ENCODE data around the gene PAQR8.
"Not testable (repeated sequence)": the region's sequence is repeated elsewhere in the genome, so short reads cannot be mapped to it uniquely, and the experiment has no call there.

PAQR8 gene

DNA sequence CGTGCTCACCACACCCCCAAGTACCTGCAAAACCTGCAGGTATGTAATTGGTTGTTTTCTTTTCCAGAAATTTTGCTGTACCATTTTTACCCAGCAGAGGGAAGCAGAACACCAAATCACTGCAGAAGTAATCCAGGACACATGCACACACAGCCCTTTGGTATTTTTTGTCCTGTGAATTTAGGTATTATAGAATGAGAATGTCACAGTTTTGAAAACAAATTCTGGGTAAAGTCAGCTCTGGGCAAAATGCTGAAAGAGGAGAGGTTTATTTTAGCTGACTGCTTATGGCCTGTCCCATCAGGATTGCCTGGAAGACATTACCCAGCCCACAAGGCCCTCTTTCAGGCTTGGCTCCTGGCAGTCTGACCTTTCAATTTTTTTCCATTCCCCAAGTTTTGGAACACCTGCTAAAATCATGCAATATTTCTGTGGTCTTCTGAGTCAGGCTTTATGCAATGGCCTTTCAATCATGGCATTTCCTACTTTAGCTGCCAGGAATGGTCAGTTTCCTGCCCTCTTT is 54.7 kb downstream of the PAQR8 start:
- no peak for DNase-seq

DNA sequence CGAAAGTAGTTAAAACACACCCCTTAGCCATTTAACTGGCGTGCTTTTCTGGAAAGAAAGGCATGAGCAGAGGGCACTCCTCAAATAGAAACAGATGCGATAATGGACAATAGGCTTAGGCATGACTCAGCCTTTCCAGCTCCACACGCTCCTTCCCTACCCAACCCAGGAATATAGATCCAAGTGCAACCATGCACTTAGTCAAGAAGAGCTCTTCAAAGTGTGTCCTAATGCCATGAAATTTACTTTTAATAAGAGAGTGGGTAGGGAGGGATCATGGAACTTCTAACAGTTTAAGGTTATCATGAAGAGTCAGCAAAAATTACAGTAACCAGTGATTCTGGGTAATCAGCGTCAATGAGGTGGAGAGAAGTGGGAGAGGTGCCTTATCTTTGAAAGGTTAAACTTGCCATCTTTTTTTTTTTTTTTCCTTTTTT is 55.7 kb downstream of the PAQR8 start:
- no peak for DNase-seq

DNA sequence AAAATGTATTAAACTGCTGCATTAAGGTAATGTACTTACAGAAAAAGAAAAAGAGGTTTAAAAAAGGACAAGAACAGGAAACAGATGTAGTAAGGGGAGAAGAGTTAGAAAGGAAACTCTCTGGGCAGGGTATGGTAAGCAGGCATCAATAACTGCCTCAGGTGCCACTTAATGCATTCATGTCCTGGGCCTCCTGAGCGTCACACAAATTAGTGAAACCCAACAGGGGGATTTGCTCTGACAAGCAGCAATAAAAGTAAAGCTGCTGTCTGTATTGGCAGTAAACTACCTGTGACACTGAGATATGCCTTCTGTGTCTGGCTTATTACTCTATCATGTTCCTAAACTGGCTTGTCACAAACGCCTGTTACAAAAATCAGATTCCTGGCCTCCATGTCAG is 56.7 kb downstream of the PAQR8 start:
- DNase-seq, result no peak

DNA sequence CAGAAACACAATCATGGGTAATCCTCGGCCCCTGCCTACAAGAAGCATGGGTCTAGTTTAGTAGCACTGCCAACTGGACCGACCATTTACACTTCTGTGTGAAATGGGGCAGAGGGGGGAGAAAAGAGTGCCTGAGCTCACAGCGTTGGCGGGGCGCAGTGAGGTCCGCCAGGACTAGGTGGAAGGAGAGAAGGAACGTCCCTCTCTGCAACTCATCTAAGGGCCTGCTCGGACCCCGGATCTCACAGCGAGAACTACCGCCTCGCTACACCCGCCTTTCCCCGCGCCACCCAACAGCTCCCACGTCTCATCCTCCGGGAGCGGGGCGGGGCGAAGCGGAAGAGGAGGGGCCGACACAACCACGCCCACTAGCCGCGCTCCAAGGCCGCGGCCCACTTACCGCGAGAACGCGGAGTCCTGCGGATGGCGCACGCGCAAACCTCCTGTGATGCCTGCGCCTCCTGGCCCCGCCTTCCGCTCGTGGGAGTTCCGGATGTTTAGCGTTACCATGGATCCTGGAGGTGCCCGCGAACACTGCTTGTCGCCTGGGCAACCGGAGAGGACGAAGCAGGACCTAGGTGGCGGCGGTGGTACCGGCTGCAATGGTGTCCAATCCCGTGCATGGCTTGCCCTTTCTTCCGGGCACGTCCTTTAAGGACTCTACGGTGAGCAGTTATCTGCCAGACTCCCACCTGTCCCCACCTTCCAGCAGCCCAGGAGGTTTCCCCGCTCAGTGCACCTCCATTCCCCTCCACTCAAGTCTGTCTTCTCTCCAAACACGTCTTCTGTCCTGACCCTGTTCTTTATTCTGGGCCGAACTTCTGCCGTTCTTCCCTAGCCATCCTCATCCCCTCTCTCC is 58.1 kb downstream of the PAQR8 start, which contains the start of gene EFHC1:
TSS of gene EFHC1 (plus strand) at position 534 of the 859 bp plus-strand sequence. CDS start at position 603, 69 bp downstream.
- DNase-seq, result peak; percentile 98

DNA sequence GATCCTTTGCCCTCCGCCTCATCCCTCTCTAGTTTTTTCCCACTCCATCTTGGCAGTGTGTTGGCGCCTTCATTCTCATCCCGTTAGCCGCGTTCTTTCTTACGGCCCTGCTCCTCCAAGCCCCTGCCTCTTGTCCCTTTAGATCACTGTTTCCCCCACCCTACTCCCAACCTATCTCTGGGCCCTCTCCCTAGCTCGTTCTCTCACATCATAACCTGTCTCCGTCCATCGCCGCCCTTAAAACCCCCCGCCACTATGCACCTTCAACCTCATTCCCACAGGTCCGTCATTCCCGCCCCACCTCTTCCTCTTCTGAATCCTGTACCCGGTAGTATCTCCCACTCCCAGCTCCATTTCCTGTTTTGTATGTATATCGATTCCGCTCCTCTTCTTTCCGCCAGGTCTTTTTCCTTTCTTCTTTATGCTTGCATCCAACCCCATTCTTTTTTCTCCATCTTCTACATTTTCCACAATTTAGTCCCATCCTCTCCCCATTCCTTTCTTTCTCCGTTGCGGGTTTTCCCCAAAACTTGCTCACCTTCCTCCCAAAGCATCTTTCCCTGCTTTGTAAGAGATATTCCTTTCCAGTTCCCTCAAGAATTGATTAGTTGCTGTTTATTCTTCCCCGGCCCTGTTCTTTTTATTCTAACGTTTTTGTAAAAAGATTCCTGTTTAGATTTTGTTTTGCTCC is 58.9 kb downstream of the PAQR8 start:
- no peak for DNase-seq

DNA sequence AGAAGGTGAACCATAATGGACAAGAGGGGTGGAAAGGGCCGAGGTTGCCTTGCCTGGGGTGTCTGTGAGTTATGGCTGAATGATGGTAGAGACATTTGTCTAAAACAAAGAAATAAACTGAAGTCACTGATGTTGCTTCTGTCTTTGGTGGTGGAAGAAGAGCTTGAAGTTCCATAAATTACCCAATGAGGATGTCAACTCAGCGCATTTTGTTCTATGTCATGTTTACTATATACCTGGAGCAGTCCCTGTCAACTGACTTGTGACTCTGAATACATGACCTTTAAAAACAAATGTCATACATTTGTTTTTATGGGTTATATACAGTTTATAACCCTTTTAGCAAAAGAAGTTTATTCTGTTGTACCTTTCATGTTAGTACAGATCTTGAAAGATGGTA is 60.2 kb downstream of the PAQR8 start:
- no peak for DNase-seq

DNA sequence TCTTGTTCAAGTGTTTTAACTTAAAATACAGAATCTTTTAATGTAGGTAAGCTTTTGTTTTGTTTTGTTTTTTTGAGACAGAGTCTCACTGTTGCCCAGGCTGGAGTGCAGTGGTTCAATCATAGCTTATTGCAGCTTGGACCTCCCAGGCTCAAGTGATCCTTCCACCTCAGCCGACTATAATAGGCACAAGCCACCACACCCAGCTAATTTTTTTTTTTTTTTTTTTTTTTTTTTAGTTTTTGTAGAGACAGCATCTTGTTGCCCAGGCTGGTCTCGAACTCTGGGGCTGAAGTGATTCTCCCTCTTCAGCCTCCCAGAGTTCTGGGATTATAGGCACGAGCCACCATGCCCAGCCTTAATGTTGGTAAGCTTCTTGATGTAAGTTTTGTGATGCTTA is 61.5 kb downstream of the PAQR8 start:
- no peak for DNase-seq

DNA sequence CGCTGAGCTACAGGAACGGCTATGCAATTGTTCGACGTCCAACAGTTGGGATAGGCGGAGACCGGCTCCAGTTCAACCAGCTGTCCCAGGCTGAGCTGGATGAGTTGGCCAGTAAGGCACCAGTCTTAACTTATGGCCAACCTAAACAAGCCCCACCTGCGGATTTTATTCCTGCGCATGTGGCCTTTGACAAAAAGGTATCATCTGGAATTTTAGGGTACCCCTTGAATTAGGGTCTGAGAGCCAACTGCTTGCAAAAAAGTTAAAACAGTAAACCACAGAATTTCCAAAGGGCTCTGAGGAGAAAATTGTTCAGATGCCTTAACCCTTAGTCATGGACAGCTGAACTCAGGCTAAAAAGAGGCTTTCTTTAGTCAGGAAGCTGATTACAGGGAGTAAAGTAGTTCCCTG is 62.0 kb downstream of the PAQR8 start:
- DNase-seq, result no peak

DNA sequence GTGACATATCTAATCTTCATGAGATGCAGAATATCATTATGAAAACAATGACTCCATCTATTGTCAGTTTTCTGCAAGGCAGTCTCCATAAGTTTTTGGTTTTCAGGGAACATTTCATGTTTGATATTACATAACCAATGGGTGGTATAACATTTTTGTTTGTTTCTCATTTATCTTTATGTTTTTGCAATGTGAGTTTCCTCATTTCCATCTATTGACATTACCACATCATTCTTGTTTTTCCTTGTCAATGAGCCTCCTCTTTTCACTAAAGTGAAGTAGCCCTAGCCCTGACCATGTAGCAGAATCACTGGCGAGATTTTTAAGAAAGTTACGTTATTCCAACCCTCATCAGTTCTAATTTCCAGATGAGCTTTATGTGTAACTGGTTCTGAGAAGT is 62.6 kb downstream of the PAQR8 start:
- DNase-seq, result no peak

DNA sequence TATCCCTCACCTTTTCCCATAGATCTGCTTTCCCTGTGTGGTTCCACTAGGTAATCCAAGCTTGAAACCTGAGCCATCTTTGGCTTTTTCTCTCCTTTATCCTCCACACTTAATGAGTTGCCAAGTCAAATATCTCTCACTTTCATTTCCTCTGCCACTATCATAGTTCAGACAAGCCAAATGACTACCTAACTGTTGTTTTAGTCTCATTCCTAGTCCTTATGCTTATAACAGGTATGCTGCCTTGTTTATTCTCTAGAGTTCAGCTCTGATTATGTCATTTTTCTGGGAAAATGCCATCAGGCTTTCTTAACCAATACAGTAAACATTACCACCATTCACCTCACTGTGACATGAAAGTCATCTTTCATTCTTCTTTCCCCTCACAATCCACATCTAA is 64.7 kb downstream of the PAQR8 start:
- DNase-seq, result no peak

DNA sequence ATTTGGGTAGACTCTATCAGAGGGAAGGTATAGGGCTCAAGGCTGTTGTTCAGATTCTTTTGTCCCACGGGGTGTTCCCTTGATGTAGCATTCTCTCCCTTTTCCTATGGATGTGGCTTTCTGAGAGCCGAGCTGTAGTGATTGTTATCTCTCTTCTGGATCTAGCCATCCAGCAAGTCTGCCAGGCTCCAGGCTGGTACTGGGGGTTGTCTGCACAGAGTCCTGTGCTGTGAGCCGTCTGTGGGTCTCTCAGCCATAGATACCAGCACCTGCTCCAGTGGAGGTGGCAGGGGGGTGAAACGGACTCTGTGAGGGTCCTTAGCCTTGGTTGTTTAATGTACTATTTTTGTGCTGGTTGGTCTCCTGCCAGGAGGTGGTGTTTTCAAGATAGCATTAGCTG is 71.3 kb downstream of the PAQR8 start:
- not testable (repeated sequence) for DNase-seq

DNA sequence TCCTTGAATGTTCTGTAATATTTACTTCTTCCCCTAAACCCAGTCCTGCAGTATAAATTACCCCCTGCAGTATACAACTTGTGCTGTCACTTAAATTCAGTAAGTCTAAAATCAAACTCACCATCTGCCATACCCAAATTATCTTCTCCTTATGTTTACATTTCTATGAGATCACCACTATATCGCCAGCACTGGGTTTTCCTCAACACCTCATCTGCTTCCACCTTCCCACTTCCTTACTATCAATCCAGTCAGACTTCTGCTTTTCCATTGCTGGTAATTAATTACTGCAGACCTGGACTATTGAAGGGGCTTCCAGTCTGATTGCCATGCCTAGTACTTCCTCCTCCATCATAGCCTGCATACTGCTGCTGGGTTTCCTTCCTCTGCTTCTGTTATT is 73.4 kb downstream of the PAQR8 start:
- no peak for DNase-seq

DNA sequence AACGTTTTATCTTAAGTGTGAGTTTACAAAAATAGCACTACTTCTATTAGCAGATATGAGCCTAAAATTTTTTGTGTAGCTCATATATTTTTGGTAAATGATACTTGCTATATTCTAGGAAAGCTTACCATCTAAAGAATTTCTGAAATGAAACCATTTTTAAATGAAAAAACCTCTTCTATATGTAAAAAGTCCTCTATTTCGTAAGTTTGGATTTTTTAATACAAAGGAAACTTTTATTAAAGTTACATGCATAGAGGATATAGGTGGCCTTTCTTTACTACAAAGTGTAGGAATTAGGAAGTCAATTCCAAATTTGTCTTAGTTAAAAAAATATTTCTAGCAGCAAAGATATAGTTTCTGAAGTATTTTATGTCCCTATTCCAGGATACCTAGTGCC is 77.0 kb downstream of the PAQR8 start:
- no peak for DNase-seq

DNA sequence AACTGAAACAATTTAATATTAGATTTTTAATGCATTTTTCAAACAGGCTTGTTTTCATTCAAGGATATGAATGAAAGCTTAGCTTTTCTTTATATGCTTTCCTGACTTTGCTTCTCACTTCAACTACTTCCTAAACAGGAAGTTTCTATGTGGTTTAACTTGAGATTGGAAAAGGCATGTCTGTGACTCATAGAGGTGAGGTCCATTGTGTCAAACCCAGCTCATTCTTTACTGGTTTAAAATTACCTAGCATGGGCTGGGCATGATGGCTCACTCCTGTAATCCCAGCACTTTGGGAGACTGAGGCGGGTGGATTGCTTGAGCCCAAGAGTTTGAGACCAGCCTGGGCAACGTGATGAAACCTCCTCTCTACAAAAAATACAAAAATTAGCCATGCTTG is 92.6 kb downstream of the PAQR8 start:
- DNase-seq, result no peak

DNA sequence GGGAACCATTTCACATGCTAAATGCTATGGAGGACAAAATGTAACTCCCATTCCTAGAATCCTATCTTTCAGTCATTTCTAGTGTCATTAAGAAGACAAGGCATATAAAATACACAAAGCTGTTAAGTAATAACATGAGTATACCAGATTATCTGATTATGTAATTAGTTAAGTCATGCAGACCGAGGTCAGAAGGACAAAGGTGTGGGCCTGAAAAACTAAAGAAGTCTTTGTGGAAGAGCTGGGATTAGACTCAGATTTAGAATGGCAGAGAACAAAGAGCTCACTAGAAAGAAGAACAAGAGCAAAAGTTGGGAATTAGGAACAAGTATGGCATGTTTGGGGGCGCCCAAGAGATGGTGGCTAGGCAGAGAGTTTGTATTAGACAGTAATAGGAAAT is 95.1 kb downstream of the PAQR8 start:
- DNase-seq, result no peak

Data from CD4-positive, alpha-beta T cell treated with Interferon gamma for 1 hour (primary cell).